Psoas muscle (tissue), 8 donors: Measurements from ENCODE around the gene FBLN7. TPM values are rescaled to one million over a fixed set of nuclear protein-coding genes. Genes with fewer than 3 reads are reported as not detected.

Experiments used
- ATAC-seq, 4 donors: fragments of 200-7000 bp; cut with Tn5 transposase; one replicate each; pipeline ENCODE4 v1.9.1; 2020; ENCODE audit warnings: moderate library complexity in 3 of 4, mild to moderate bottlenecking in 2 of 4
- DNase-seq, 2 donors: peaks; one replicate each; pipeline ENCODE4 v3.0.0-alpha.2; 2020
- H3K27ac ChIP-seq: fragments of 200-600 bp; one replicate; pipeline ENCODE4 v1.8.0; 2022
- H3K27me3 ChIP-seq, 3 donors: fragments of 200-600 bp in 1 of 3; one replicate each; pipeline versions ENCODE4 v1.6.1 to v1.8.0; 2013 to 2022; ENCODE audit warnings: low read length in 2 of 3, mild to moderate bottlenecking in 2 of 3, moderate library complexity in 1 of 3; ENCODE audit not compliant: insufficient read depth in 3 of 3
- H3K36me3 ChIP-seq, 2 donors: fragments of 200-600 bp in 1 of 2; one replicate each; pipeline versions ENCODE4 v1.6.1 to v1.8.0; 2013 to 2022; ENCODE audit warnings: low read depth in 1 of 2, mild to moderate bottlenecking in 1 of 2, moderate library complexity in 1 of 2; ENCODE audit not compliant: insufficient read depth in 1 of 2
- H3K4me1 ChIP-seq: fragments of 200-600 bp; one replicate; pipeline ENCODE4 v1.8.0; 2022
- H3K4me3 ChIP-seq: fragments of 200-600 bp; one replicate; pipeline ENCODE4 v1.8.0; 2022; ENCODE audit warnings: mild to moderate bottlenecking
- H3K9me3 ChIP-seq: fragments of 200-600 bp; one replicate; pipeline ENCODE4 v1.8.0; 2022
- WGBS, 3 donors: extraction: QIAGEN DNeasy Blood & Tissue Kit; methylation state at CpG; one replicate each; pipeline versions ENCODE4 v1.1.6 to v1.1.7; 2013; 5-methylcytosine and 5-hydroxymethylcytosine counted together
- intact Hi-C, 2 donors: fragments of 100-400 bp; cut with DNase I; formaldehyde crosslinking; loops; one replicate each; pipeline versions ENCODE4 v1.11.0 to v1.14.2; 2022
- polyA plus RNA-seq, 3 donors: library from polyadenylated mRNA; stranded (reverse); fragments of 200-250 nt; gene quantifications; one replicate each; pipeline ENCODE4 v1.2.3, GENCODE V29; 2013
- total RNA-seq, 4 donors: library from RNA; stranded (reverse); fragmentation: NEBNext Ultra II Directional in 2 of 4; extraction: Animal tissue kit (Norgen Biotek cat#: 25700) in 2 of 4; gene quantifications; one replicate each; pipeline versions ENCODE4 v1.2.1 to v1.2.4, GENCODE V29; 2021 to 2023
- TF ChIP-seq, protein P1 (sequence below): fragments of 200-600 bp; IDR thresholded peaks from one replicate; pipeline ENCODE4 v1.8.0; 2022; ENCODE audit warnings: antibody characterized with exemption
- donor health status: healthy with polysubstance abuse.
- donor health status: DM: no; HTN: no; CAD: no; lungs with moderate emphysema.
- donor health status: Bipolar disorder and iron deficiency.
- donor health status: healthy.
- donor health status: DM: yes; HTN: yes; CAD: no.
- donor health status: DM: no; HTN: no; CAD: no.
- donor health status: DM: no; HTN: no; CAD: no.
- donor health status: DM: yes; HTN: yes; CAD: no.

FBLN7 gene
- total and polyA plus RNA-seq, 7 donors: 0.18 to 1.2 (median 0.31) TPM

DNA sequence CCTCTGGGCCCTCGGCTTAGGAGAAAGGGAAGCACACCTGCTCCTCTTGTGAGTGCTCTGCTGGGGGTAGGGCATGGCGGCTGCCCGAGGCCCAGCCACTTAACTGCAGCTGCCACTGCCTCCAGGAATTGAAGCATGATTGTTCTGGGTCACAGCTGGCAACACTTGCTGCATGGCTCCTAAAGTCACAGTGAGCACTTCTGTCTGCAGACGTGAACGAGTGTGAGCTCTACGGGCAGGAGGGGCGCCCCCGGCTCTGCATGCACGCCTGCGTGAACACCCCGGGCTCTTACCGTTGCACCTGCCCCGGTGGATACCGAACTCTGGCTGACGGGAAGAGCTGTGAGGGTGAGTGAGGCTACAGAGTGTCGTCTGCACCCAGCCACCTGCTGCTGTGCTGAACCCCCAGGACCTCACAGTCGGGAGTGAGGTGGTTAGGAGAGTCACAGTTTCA lies 44.4 kb downstream of the FBLN7 start:
- TF ChIP-seq, protein P1, sequence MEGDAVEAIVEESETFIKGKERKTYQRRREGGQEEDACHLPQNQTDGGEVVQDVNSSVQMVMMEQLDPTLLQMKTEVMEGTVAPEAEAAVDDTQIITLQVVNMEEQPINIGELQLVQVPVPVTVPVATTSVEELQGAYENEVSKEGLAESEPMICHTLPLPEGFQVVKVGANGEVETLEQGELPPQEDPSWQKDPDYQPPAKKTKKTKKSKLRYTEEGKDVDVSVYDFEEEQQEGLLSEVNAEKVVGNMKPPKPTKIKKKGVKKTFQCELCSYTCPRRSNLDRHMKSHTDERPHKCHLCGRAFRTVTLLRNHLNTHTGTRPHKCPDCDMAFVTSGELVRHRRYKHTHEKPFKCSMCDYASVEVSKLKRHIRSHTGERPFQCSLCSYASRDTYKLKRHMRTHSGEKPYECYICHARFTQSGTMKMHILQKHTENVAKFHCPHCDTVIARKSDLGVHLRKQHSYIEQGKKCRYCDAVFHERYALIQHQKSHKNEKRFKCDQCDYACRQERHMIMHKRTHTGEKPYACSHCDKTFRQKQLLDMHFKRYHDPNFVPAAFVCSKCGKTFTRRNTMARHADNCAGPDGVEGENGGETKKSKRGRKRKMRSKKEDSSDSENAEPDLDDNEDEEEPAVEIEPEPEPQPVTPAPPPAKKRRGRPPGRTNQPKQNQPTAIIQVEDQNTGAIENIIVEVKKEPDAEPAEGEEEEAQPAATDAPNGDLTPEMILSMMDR: no peak
- no peaks in the 10 kb centered on the region for H3K4me1 ChIP-seq
- H3K36me3 ChIP-seq: no peaks in the 10 kb centered on the region
- intact Hi-C loops: no loop called here
- H3K27me3 ChIP-seq: peaks cover 0 to 25% (median 2%) of the 10 kb centered on the region in 3 donors
- ATAC-seq (no peak), DNase-seq (no peak)
- WGBS, 3 donors: 32 to 58% (median 42%) methylated on average over 17 of the region's 17 CpGs
- H3K27ac ChIP-seq: no peak overlapping the region
- no peaks in the 10 kb centered on the region for H3K9me3 ChIP-seq
- no peak overlapping the region for H3K4me3 ChIP-seq

DNA sequence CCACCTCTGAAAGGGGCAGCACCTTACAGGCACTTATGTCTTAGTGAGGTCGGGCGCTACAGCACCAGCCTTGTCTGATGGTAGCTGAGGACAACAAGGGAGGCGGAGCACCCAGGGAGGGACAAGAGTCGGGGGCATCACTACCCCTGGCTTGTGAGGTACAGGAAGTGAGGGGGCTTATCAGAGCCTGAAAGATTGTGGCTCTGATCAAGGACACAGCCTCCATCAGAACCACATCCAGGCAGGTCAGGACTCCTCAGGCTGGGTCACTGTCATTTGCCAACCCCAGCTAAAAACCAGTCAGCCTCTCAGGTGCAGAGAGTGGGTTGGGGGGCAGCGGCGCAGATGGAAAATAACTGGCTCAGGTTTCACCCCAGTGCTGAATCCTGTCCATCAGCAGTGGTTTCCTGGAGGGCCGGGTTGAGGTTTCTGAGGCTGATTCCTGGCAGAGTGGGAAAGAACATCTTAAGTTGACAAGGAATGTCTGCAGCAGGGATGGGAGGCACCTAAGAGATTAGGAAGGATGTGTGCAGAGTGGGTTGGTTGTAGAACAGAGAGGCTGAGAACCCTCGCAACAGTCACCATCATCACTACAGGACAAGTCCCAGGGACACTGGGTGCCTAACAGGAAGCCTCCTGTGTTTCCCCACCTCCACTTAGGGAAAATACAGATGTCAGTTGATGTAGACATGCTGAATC lies 45.3 kb downstream of the FBLN7 start:
- H3K36me3 ChIP-seq: no peaks in the 10 kb centered on the region
- H3K27me3 ChIP-seq: peaks cover 0 to 25% (median 2%) of the 10 kb centered on the region in 3 donors
- no peak for ATAC-seq
- H3K27ac ChIP-seq: no peak overlapping the region
- TF ChIP-seq, protein P1: no peak
- H3K9me3 ChIP-seq: no peaks in the 10 kb centered on the region
- 89 to 92% (median 90%) methylated on average over 8 of the region's 8 CpGs for WGBS, 3 donors
- no peaks in the 10 kb centered on the region for H3K4me1 ChIP-seq
- intact Hi-C loops: no loop called here
- H3K4me3 ChIP-seq: no peak overlapping the region
- DNase-seq: no peak

DNA sequence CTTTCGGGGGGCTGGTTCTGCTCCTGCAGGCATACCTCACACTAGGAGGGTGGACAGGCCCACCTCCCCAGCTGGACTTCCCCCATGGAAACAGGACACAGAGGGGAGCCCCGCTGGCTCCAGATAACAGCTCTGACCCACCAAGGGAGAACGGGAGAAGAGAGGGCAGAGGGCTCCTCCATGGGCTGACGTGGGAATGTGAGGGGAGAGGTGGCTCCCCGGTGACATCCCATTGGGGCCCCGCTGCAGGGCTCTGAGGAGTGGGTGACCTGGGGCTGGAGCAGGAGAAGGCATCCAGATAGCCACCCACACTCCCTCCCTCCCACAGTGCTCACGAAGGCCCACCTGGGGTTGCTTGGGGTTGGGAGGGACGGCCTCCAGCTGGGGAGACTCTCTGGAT lies 45.9 kb downstream of the FBLN7 start:
- intact Hi-C loops: no loop called here
- TF ChIP-seq, protein P1: no peak
- no peaks in the 10 kb centered on the region for H3K9me3 ChIP-seq
- peaks cover 0 to 25% (median 2%) of the 10 kb centered on the region in 3 donors for H3K27me3 ChIP-seq
- no peak overlapping the region for H3K4me3 ChIP-seq
- DNase-seq (no peak), ATAC-seq (no peak)
- 93 to 96% (median 95%) methylated on average over 8 of the region's 8 CpGs for WGBS, 3 donors
- no peaks in the 10 kb centered on the region for H3K4me1 ChIP-seq
- no peaks in the 10 kb centered on the region for H3K36me3 ChIP-seq
- no peak overlapping the region for H3K27ac ChIP-seq

DNA sequence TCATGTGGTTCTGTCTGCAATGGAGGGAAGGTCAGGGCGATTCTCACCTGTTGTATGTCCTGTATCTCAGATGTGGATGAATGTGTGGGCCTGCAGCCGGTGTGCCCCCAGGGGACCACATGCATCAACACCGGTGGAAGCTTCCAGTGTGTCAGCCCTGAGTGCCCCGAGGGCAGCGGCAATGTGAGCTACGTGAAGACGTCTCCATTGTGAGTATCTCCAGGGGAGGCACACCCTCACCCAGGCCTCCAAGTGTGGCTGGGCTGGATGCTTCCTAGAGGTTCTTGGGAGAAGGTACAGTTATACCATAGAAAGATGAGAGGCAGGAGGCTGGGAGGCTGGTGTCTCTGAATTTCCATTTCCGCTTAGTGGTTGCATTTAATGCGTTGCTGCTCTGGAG lies 46.9 kb downstream of the FBLN7 start:
- TF ChIP-seq, protein P1: no peak
- Histone ChIP-seq H3K4me1 (no peaks in the 10 kb centered on the region), H3K4me3 (no peak overlapping the region), H3K27me3 (peaks cover 0 to 15% (median 2%) of the 10 kb centered on the region in 3 donors), H3K9me3 (no peaks in the 10 kb centered on the region), H3K27ac (no peak overlapping the region), H3K36me3 (no peaks in the 10 kb centered on the region)
- intact Hi-C loops: no loop called here
- no peak for ATAC-seq
- WGBS, 3 donors: 85 to 87% (median 85%) methylated on average over 9 of the region's 9 CpGs
- no peak for DNase-seq
